GM10266 (cell line): ENCODE data around the gene MSI2.

ENCODE experiments used
- DNase-seq: peaks from one replicate; pipeline ENCODE4 v3.0.0; 2012; ENCODE audit errors: extremely low spot score
- CTCF ChIP-seq: IDR thresholded peaks from 2 replicates; pipeline ENCODE4 v1.5.1; 2012; ENCODE audit warnings: mild to moderate bottlenecking, low read depth; ENCODE audit not compliant: control insufficient read depth, insufficient read depth; ENCODE audit errors: missing control alignments

Gene MSI2

DNA sequence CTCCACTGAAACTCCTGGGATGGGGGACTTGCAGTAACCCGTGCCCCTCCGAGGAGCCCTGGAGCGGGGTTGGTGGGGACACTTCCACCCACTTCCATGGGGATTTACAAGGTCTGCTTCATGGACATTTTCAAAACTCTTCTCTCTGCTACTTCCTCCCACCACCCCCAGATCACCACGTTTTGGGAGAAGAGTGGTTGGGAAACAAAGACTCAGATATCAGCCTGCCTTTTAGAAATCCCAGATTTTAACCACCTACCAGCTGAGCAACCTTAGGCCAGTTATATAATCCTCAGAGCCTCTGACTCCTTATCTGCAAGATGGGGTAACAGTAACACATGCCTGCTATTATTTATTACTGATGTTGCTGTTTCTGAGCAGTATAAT is 304.0 kb downstream of the MSI2 start:
- no peak for TF ChIP-seq CTCF
- DNase-seq = no peak

DNA sequence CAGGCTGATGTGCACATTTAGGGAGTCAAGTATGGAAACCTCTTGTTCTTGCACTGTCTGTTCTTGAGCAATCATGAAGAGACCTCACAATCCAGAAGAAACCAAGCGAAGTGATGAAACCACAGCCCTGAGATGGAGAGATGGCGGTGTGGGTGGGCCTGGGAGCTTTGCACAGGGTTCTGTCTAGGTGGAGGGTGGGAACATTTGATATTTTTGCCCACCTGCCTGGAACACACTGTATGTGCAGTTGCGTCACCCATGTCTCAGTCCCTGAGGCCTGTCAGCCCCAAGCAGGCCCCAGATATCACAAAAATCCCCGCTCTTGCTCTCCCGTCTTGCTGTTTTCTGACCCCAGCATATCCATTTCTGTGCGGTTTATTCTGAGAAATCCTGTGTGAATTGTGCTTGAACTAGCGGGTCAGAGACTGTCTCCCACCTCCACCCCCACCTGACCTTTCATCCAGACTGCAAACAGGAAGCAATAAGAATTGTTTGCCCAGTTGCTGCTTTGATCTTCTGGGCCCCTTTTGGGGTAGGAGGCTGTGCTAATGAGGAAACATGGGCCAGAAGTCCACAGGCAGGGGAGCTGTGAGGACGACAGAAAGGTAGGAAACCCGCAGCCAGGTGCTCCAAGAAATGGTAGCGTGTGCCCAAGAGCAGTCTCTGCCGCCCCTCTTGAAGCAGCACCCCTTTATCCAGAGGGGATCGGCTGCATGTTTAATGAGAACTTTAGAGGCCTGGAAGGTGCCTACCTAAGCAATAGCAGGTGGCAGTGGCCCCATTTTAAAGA is 304.9 kb downstream of the MSI2 start:
- TF ChIP-seq CTCF = no peak
- DNase-seq = no peak

DNA sequence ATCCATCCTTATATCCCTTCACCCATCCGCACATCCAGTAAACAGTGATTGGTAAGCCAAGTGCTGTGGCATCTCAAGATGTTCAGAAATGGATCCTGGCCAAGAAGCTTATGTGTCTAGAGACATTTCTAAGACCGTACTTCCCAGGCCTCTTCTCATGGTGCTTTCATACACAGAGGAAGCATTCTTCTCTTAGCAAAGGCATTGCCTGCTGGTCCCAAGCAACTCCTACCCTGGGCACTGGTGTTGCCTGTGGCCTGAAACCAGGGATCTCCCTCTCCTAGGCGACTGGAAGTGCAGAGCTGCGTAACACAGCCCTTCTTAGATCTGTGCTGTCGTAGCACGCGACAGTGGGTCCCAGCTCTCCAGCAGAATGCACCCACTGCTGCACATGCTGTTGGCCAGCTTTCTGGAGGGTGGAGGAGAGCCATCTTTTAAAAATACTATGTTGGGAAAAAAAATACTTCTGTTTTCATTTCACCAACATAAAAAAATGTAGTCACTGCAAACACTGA is 305.9 kb downstream of the MSI2 start:
- TF ChIP-seq CTCF = no peak
- no peak for DNase-seq

DNA sequence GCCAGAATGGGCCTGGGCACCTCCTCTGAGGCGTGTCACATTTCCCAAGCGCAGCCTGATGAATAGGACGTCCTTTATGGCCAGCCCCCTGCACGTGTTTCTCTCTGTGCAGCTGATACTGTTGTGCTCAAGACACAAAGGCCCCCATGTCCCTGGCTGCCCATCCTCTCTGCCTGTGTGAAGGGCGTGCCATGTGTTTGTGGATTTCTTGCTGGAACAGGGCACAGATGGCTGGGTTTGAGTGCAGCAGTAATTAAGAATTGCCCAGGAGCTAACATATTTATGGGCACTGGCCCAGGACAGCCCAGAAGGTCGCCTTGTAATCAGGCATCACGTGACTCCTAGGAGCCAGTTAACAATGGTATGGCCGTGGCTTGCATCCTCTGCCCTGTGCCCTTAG is 307.6 kb downstream of the MSI2 start:
- no peak for DNase-seq
- TF ChIP-seq CTCF = no peak

GRCh38 chr17:57565176-57565575 is 308.9 kb downstream of the MSI2 start:
- no peak for DNase-seq
- TF ChIP-seq CTCF = no peak

DNA sequence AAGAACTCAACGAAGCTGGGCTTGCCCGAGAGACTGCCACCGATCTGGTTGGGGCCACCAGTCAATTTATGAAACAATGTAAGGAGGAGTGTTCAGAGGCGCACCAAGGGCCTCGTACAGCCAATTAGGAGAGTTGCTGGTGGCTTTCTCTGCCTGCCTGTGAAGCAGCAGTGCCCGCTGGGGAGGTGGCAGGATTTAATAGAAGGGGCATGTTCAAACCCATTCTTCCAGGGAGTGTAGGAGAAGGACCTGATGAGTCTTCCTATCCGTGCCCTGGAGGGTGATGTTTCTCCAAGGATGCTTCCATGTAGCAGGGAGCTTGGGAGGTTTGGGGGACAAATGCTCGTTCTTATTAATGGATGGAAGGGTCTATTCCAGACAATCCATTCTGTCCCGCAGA is 310.4 kb downstream of the MSI2 start:
- no peak for DNase-seq

More for the DNA sequence above, 310.4 kb downstream of the MSI2 start:
- TF ChIP-seq CTCF = no peak
